Esophagus muscularis mucosa (tissue), 4 donors: ENCODE data around the gene SPSB1. TPM values are rescaled to one million over a fixed set of nuclear protein-coding genes. Genes with fewer than 3 reads are reported as not detected.

Experiments used
- DNase-seq: peaks from one replicate; pipeline ENCODE4 v3.0.0-alpha.2; 2017; ENCODE audit errors: extremely low spot score
- H3K27ac ChIP-seq, 4 donors: fragments of 200-600 bp; sonication (generic); replicated peaks in 1 of 4; 1 replicate in 3 of 4; 2 replicates in 1 of 4; pipeline ENCODE4 v1.5.1; 2016 to 2019; ENCODE audit warnings: mild to moderate bottlenecking in 1 of 4
- H3K27me3 ChIP-seq, 4 donors: fragments of 200-600 bp; sonication (generic); one replicate each; pipeline versions ENCODE4 v1.5.1 to v1.6.0; 2016 to 2019
- H3K36me3 ChIP-seq, 4 donors: fragments of 200-600 bp; sonication (generic); one replicate each; pipeline ENCODE4 v1.5.1; 2016 to 2019
- H3K4me1 ChIP-seq, 4 donors: fragments of 200-600 bp; sonication (generic); one replicate each; pipeline ENCODE4 v1.5.1; 2016 to 2019
- H3K4me3 ChIP-seq, 4 donors: fragments of 200-600 bp; sonication (generic); 1 replicate in 2 of 4; 2 replicates in 2 of 4; pipeline ENCODE4 v1.5.1; 2016 to 2019; ENCODE audit warnings: mild to moderate bottlenecking in 4 of 4, moderate library complexity in 1 of 4
- H3K9me3 ChIP-seq, 4 donors: fragments of 200-600 bp; sonication (generic); 1 replicate in 3 of 4; 2 replicates in 1 of 4; pipeline ENCODE4 v1.5.1; 2016 to 2019
- EP300 ChIP-seq: sonication (generic); formaldehyde crosslinking; IDR thresholded peaks from one replicate; pipeline ENCODE4 v1.6.1; 2017; ENCODE audit warnings: antibody characterized with exemption
- POLR2A ChIP-seq: fragments of 450-650 bp; IDR thresholded peaks from one replicate; pipeline ENCODE4 v1.6.1; 2017; ENCODE audit warnings: antibody characterized with exemption, moderate library complexity, mild to moderate bottlenecking, low read depth
- POLR2AphosphoS5 ChIP-seq, 2 donors: sonication (generic); formaldehyde crosslinking; IDR thresholded peaks; one replicate each; pipeline ENCODE4 v1.6.1; 2017; ENCODE audit warnings: antibody characterized with exemption in 2 of 2
- WGBS: methylation state at CpG from one replicate; pipeline ENCODE4 v1.1.5; 2018; 5-methylcytosine and 5-hydroxymethylcytosine counted together
- intact Hi-C: fragments of 100-400 bp; cut with DNase I; formaldehyde crosslinking; loops from one replicate; pipeline ENCODE4 v1.15.1; 2023
- total RNA-seq, 4 donors: library from RNA; depleted of rRNA; stranded (reverse); fragments of >200 nt; gene quantifications; one replicate each; pipeline versions ENCODE4 v1.1.0 to v1.2.1, GENCODE V29; 2016
- TF ChIP-seq, protein P1 (sequence below), 3 experiments: fragments of 200-600 bp in 2 of 3; fragments of 450-650 bp in 1 of 3; sonication (generic) in 2 of 3; IDR thresholded peaks; one replicate each; pipeline ENCODE4 v1.5.1; 2017 to 2019; ENCODE audit warnings: antibody characterized with exemption in 3 of 3, mild to moderate bottlenecking in 2 of 3, moderate library complexity in 1 of 3

The SPSB1 gene
- total RNA-seq, 4 donors from 2014 or later, result 61.0 to 104 (median 97.4) TPM

DNA sequence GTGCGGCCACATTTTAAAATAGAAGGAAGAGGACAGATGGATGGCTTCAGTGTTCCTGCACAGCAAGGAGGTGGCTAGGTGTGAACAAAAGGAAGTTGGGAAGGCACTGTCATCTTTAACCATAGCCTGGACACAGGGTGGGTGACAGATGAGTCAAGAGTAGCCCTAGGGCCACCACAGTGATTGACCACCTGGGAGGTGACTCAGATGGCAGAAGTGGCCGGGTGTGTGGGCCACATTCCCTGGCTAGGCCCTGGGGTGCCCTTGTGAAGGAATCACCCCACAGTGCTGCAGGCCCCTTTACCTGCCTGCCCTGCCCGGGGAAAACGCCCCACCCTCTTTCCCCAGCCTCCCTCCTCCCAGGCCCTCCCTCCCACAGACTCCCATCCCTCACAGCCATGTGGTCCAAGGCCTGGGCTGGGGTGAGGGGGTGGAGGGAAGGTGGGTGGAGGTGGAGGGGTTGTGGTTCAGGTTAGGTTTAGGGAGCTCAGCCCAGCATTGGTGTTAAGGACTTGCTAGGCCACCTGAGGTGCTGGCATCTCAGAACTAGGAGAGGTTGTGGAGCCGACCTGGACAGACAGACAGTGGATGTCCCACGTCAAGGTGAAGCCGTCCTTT, 59.1 kb downstream of the SPSB1 start:
- TF ChIP-seq EP300, result no peak
- no peak for TF ChIP-seq POLR2A
- no peak for TF ChIP-seq POLR2AphosphoS5 (IDR thresholded peaks at IDR 0.05)
- TF ChIP-seq, protein P1, sequence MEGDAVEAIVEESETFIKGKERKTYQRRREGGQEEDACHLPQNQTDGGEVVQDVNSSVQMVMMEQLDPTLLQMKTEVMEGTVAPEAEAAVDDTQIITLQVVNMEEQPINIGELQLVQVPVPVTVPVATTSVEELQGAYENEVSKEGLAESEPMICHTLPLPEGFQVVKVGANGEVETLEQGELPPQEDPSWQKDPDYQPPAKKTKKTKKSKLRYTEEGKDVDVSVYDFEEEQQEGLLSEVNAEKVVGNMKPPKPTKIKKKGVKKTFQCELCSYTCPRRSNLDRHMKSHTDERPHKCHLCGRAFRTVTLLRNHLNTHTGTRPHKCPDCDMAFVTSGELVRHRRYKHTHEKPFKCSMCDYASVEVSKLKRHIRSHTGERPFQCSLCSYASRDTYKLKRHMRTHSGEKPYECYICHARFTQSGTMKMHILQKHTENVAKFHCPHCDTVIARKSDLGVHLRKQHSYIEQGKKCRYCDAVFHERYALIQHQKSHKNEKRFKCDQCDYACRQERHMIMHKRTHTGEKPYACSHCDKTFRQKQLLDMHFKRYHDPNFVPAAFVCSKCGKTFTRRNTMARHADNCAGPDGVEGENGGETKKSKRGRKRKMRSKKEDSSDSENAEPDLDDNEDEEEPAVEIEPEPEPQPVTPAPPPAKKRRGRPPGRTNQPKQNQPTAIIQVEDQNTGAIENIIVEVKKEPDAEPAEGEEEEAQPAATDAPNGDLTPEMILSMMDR (IDR thresholded peaks at IDR 0.05), result no peak
- Histone ChIP-seq H3K4me3 (peak overlapping the region in 1 of 4 donors; percentile 12), H3K27ac (peak overlapping the region; percentile 37 to 59 (median 52)), H3K9me3 (no peaks in the 10 kb centered on the region), H3K4me1 (peaks cover 24 to 97% (median 92%) of the 10 kb centered on the region in 4 donors), H3K36me3 (peaks cover 10 to 15% (median 13%) of the 10 kb centered on the region in 4 donors), H3K27me3 (no peaks in the 10 kb centered on the region)
- WGBS, result 64% methylated on average over 7 of the region's 7 CpGs
- no peak for DNase-seq
- intact Hi-C loops, result no loop called here

DNA sequence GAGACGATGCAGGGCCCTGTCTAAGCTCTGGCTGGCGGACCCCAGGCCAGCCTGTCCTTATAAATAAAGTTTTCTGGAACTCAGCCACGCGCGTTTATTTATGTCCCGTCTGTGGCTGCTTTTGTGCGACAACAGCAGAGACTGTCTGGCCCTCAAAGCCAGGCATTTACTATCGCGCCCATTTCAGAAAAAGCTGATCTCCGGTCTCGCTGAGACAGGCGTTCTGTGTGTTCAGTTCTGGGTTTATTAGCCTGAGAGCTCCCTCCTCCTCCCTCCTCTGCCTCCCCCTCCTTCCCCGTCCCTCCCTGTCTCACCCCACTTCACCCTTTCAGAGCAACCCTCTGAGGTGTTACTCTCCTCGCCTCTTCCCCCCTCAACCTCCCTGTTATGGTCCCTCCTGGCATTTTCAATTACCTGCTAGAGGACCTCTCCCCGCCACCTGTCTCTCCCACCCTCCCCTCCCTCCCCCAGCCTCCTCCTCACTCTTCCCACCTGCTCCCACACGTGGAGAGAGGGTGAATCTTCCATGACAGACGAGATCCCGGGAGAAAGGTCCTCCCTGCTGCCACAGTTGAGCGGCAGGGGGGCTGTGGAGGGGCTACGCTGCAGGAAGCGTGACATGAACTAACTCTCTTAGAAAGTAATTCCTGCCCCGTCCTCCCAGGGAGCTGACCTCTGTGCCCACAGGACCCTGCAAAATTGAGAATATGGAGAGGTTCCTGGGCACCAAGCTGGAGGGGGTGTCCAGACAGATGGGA, 59.9 kb downstream of the SPSB1 start:
- Histone ChIP-seq H3K9me3 (no peaks in the 10 kb centered on the region), H3K27ac (peak overlapping the region; percentile 37 to 59 (median 52)), H3K4me3 (peak overlapping the region in 1 of 4 donors; percentile 12), H3K27me3 (no peaks in the 10 kb centered on the region), H3K36me3 (peaks cover 11 to 21% (median 18%) of the 10 kb centered on the region in 4 donors), H3K4me1 (peaks cover 24 to 96% (median 85%) of the 10 kb centered on the region in 4 donors)
- WGBS, result 41% methylated on average over 15 of the region's 22 CpGs
- no peak for DNase-seq
- intact Hi-C loops, result no loop called here
- no peak for TF ChIP-seq POLR2A
- no peak for TF ChIP-seq EP300

DNA sequence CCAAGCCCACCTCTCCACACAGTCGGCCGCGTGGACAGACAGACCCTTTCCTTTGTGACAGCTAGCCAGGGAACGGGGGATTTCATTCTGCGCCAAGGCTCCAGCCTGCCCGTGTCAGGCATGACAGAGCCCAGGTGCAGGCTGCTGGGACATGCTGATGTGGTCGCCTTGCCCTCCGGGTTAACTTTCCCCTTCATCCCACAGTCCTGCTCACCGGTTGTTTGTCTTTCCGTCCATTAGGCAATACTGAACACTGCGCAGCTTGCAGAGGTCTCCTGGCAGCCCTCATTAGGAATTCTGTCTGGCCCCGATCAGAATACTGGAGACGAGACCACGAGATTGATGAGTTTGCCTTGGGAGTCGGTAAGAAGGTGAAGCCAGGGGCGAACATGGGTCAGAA, 62.8 kb downstream of the SPSB1 start:
- intact Hi-C loops, result no loop called here
- Histone ChIP-seq H3K27ac (peak overlapping the region in 3 of 4 donors; percentile 20 to 59 (median 20)), H3K27me3 (no peaks in the 10 kb centered on the region), H3K4me1 (peaks cover 19 to 96% (median 82%) of the 10 kb centered on the region in 4 donors), H3K9me3 (no peaks in the 10 kb centered on the region), H3K4me3 (no peak overlapping the region), H3K36me3 (peaks cover 29 to 36% (median 33%) of the 10 kb centered on the region in 4 donors)
- TF ChIP-seq EP300 (no peak), POLR2A (no peak), POLR2AphosphoS5 (IDR thresholded peaks at IDR 0.05) (no peak)
- TF ChIP-seq, protein P1 (IDR thresholded peaks at IDR 0.05), result no peak
- 68% methylated on average over 12 of the region's 16 CpGs for WGBS
- no peak for DNase-seq

DNA sequence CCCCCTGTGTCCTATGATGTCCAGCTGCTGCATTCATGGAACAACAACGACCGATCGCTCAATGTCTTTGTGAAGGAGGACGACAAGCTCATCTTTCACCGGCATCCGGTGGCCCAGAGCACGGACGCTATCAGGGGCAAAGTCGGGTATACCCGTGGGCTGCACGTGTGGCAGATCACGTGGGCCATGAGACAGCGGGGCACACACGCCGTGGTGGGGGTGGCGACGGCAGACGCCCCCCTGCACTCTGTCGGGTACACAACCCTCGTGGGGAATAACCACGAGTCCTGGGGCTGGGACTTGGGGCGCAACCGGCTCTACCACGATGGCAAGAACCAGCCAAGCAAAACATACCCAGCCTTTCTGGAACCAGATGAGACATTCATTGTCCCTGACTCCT, 63.3 kb downstream of the SPSB1 start:
- peaks cover 17 to 96% (median 81%) of the 10 kb centered on the region in 4 donors for H3K4me1 ChIP-seq
- no peak for TF ChIP-seq POLR2AphosphoS5 (IDR thresholded peaks at IDR 0.05)
- TF ChIP-seq, protein P1 (IDR thresholded peaks at IDR 0.05), result no peak

DNA sequence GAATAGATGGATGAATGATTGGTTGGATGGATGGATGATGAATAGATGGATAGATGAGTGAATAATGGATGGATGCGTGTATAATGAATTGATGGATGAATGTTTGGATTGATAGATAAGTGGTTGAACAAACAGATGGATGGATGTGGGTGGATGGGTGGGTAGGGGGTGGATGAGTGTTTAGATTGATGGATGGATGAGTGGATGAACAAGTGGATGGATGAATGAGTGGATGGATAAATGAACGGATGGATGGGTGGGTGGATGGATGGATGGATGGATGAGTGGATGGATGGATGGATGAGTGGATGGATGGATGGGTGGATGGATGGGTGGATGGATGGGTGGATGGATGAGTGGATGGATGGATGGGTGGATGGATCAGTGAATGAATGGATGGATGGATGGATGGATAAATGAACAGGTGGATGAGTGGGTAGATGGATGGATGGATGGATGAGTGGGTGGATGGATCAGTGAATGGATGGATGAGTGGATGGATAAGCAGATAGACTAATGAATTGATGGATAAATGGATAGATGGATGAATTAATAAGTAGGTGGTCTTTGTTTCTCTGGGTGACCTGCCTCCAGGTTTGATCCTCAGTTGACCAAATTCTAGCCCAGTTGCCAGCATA, 64.3 kb downstream of the SPSB1 start:
- H3K27me3 ChIP-seq, result no peaks in the 10 kb centered on the region
- H3K9me3 ChIP-seq, result no peaks in the 10 kb centered on the region
- WGBS, result 92% methylated on average over 2 of the region's 2 CpGs
- no peak for TF ChIP-seq POLR2AphosphoS5 (IDR thresholded peaks at IDR 0.05)
- TF ChIP-seq EP300, result no peak
- no peak for TF ChIP-seq POLR2A
- TF ChIP-seq, protein P1 (IDR thresholded peaks at IDR 0.05), result no peak
- intact Hi-C loops, result no loop called here
- peaks cover 17 to 96% (median 81%) of the 10 kb centered on the region in 4 donors for H3K4me1 ChIP-seq
- H3K27ac ChIP-seq, result no peak overlapping the region
- peaks cover 29 to 36% (median 33%) of the 10 kb centered on the region in 4 donors for H3K36me3 ChIP-seq
- no peak overlapping the region for H3K4me3 ChIP-seq
- DNase-seq, result no peak

More for the DNA sequence above, 63.3 kb downstream of the SPSB1 start:
- WGBS, result 96% methylated on average over 24 of the region's 24 CpGs
- Histone ChIP-seq H3K27ac (peak overlapping the region in 2 of 4 donors; percentile 20 to 59), H3K36me3 (peaks cover 29 to 36% (median 33%) of the 10 kb centered on the region in 4 donors), H3K27me3 (no peaks in the 10 kb centered on the region), H3K9me3 (no peaks in the 10 kb centered on the region), H3K4me3 (no peak overlapping the region)
- DNase-seq, result no peak
- intact Hi-C loops, result no loop called here
